NB4 (cell line): ENCODE results near the gene SEC61A1.

Source experiments
- POLR2A ChIP-seq: IDR thresholded peaks from 2 replicates; pipeline ENCODE4 v1.6.1; 2011; ENCODE audit warnings: mild to moderate bottlenecking; ENCODE audit not compliant: insufficient read length; ENCODE audit errors: extremely low read depth
- TF ChIP-seq, protein P1 (sequence below): IDR thresholded peaks from one replicate; pipeline ENCODE4 v1.5.1; 2012; ENCODE audit warnings: low read depth, low read length
- TF ChIP-seq, protein P2 (sequence below): IDR thresholded peaks from 2 replicates; pipeline ENCODE4 v1.6.1; 2011; ENCODE audit warnings: low read depth, low read length

DNA sequence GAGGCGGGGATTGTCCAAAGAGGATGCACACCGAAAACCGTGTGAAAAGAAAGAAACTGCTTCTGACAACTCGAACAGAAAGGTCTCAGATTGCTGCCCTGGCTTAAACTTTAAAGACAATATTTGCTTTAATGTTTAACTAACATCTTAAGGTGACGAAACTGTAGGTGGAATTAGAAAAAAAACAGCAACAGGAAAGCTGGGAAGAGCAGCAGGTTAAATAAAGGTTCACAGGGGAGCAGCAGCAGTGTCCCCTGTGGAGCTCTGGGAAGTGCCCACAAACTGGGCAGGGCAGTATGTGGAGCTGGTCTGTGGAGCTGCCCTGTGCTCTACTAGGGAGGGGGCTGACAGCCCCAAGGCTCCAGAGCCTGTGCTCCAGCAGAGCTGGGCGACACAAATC is 46.0 kb downstream of the SEC61A1 start:
- TF ChIP-seq, protein P1, sequence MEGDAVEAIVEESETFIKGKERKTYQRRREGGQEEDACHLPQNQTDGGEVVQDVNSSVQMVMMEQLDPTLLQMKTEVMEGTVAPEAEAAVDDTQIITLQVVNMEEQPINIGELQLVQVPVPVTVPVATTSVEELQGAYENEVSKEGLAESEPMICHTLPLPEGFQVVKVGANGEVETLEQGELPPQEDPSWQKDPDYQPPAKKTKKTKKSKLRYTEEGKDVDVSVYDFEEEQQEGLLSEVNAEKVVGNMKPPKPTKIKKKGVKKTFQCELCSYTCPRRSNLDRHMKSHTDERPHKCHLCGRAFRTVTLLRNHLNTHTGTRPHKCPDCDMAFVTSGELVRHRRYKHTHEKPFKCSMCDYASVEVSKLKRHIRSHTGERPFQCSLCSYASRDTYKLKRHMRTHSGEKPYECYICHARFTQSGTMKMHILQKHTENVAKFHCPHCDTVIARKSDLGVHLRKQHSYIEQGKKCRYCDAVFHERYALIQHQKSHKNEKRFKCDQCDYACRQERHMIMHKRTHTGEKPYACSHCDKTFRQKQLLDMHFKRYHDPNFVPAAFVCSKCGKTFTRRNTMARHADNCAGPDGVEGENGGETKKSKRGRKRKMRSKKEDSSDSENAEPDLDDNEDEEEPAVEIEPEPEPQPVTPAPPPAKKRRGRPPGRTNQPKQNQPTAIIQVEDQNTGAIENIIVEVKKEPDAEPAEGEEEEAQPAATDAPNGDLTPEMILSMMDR, result no peak
- no peak for TF ChIP-seq POLR2A
- TF ChIP-seq, protein P2, sequence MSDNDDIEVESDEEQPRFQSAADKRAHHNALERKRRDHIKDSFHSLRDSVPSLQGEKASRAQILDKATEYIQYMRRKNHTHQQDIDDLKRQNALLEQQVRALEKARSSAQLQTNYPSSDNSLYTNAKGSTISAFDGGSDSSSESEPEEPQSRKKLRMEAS, result no peak
